ENCODE measurements around the gene ATRAID.
"Not testable (repeated sequence)": the region's sequence is repeated elsewhere in the genome, so short reads cannot be mapped to it uniquely, and the experiment has no call there.

ATRAID gene

GRCh38 chr2:27211943-27212625 is at the start of gene ATRAID, which contains the start of gene SLC5A6:
Gene ATRAID, plus strand, starts transcription at chr2:27212041. Its CDS starts 328 bp downstream, at chr2:27212369.
Gene SLC5A6, minus strand, starts transcription at chr2:27212268. Its CDS starts 4,618 bp downstream, at chr2:27207650.
- DNase-seq = peak; percentile 94

GRCh38 chr2:27162151-27163121 is 49.4 kb upstream of the ATRAID start:
- DNase-seq = no peak

GRCh38 chr2:27164960-27165763 is 46.7 kb upstream of the ATRAID start:
- peak; percentile 18 for DNase-seq

- DNase-seq = no peak
Observed at GRCh38 chr2:27170581-27171337, 41.1 kb upstream of the ATRAID start.

- DNase-seq = no peak
Observed at GRCh38 chr2:27171351-27171848, 40.4 kb upstream of the ATRAID start.

GRCh38 chr2:27174638-27175037 is 37.2 kb upstream of the ATRAID start:
- peak; percentile 33 for DNase-seq

- DNase-seq = no peak
Observed at GRCh38 chr2:27175330-27175729, 36.5 kb upstream of the ATRAID start.

- not testable (repeated sequence) for DNase-seq
Observed at GRCh38 chr2:27175781-27176180, 36.1 kb upstream of the ATRAID start.

- DNase-seq = no peak
Observed at GRCh38 chr2:27177441-27178351, 34.1 kb upstream of the ATRAID start.

GRCh38 chr2:27178469-27178868 is 33.4 kb upstream of the ATRAID start:
- DNase-seq = no peak

- DNase-seq = no peak
Observed at GRCh38 chr2:27179344-27180000, 32.4 kb upstream of the ATRAID start.

GRCh38 chr2:27182346-27182745 is 29.5 kb upstream of the ATRAID start:
- no peak for DNase-seq

- no peak for DNase-seq
Observed at GRCh38 chr2:27184115-27184514, 27.7 kb upstream of the ATRAID start.

GRCh38 chr2:27185331-27186026 is 26.4 kb upstream of the ATRAID start:
- DNase-seq = peak; percentile 51

- no peak for DNase-seq
Observed at GRCh38 chr2:27186613-27187345, 25.1 kb upstream of the ATRAID start.

GRCh38 chr2:27189989-27190388 is 21.9 kb upstream of the ATRAID start:
- no peak for DNase-seq

- peak; percentile 81 for DNase-seq
Observed at GRCh38 chr2:27191070-27191829, 20.6 kb upstream of the ATRAID start.

Measured in NCI-H82 (cell line).